Lower leg skin (tissue), 3 donors: ENCODE data around the gene TAAR8.

Experiments used
- POLR2A ChIP-seq, 2 donors: fragments of 450-650 bp; IDR thresholded peaks; one replicate each; pipeline ENCODE4 v1.6.1; 2016 to 2017; ENCODE audit warnings: antibody characterized with exemption in 2 of 2, mild to moderate bottlenecking in 1 of 2, moderate library complexity in 1 of 2
- TF ChIP-seq, protein P1 (sequence below), 3 donors: fragments of 450-650 bp; IDR thresholded peaks; one replicate each; pipeline ENCODE4 v1.5.1; 2016; ENCODE audit warnings: antibody characterized with exemption in 3 of 3, mild to moderate bottlenecking in 3 of 3, moderate library complexity in 2 of 3

DNA sequence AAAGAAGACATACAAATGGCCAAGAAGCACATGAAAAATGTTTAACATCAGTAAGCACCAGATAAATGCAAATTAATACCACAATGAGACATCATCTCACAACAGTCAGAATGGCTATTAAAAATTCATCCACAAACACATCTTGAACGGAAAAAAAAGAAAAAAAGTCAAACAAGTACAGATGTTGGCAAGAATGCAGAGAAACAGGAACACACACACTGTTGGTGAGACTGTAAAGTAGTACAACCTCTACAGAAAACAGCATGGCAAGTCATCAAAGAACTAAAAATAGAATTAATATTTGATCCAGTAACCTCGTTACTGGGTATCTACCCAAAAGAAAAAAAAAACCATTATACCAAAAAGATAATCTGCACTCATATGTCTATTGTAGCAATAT is 46.0 kb upstream of the TAAR8 start:
- TF ChIP-seq, protein P1, sequence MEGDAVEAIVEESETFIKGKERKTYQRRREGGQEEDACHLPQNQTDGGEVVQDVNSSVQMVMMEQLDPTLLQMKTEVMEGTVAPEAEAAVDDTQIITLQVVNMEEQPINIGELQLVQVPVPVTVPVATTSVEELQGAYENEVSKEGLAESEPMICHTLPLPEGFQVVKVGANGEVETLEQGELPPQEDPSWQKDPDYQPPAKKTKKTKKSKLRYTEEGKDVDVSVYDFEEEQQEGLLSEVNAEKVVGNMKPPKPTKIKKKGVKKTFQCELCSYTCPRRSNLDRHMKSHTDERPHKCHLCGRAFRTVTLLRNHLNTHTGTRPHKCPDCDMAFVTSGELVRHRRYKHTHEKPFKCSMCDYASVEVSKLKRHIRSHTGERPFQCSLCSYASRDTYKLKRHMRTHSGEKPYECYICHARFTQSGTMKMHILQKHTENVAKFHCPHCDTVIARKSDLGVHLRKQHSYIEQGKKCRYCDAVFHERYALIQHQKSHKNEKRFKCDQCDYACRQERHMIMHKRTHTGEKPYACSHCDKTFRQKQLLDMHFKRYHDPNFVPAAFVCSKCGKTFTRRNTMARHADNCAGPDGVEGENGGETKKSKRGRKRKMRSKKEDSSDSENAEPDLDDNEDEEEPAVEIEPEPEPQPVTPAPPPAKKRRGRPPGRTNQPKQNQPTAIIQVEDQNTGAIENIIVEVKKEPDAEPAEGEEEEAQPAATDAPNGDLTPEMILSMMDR (IDR thresholded peaks at IDR 0.05), result no peak
- no peak for TF ChIP-seq POLR2A (IDR thresholded peaks at IDR 0.05)
